ENCODE results near the gene ENPP1.

ENPP1 gene

DNA sequence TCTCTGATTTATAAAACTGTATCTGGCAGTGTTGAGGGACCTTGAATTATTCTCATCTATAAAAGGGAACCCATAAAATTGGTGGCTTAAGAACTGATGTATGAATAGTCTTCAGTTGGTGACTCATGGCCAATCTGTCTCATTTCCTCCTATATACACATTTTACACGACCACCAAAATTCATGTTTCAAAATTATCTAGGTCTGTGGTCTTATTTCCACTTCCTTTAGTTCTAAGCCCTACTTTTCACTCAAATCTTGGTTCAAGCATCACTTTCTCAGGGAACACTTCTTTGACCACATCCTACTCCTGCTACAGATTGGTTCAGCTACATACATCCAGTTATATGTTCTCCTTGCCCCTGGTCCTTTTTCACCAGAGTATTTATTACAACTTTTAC lies 18.6 kb upstream of the ENPP1 start:
- H3K36me3 ChIP-seq (ENCODE audit: control insufficient read depth in 2 of 2, insufficient read depth in 1 of 2, low read length in 2 of 2), result no peaks in the 10 kb centered on the region
- CTCF ChIA-PET, result interaction anchor here (2.0 kb wide), 1 partner anchor 94 kb away, joined by 9 read pairs; no protein-coding TSS in a partner anchor
- H3K4me1 ChIP-seq (ENCODE audit: control insufficient read depth, insufficient read depth, low read length), result no peaks in the 10 kb centered on the region
- no peaks in the 10 kb centered on the region for H3K9me3 ChIP-seq (ENCODE audit: control insufficient read depth, insufficient read depth, low read depth, low read length)
- POLR2A ChIA-PET, result no interaction called here
- no peak overlapping the region for H3K27ac ChIP-seq (ENCODE audit: extremely low read depth, low read depth, low read length)
- no peak for TF ChIP-seq ZNF529 (tag by site-specific recombination; IDR thresholded peaks at IDR 0.05; ENCODE audit: insufficient replicate concordance)
- no peak for TF ChIP-seq ZNF488 (tag by site-specific recombination; IDR thresholded peaks at IDR 0.05)
- no peak for TF ChIP-seq ZBTB21 (tag by site-specific recombination; IDR thresholded peaks at IDR 0.05)
- TF ChIP-seq ZNF664 (tag by site-specific recombination; IDR thresholded peaks at IDR 0.05), result no peak
- TF ChIP-seq ZNF660 (tag by site-specific recombination; IDR thresholded peaks at IDR 0.05), result no peak
- TF ChIP-seq ZNF658 (tag by site-specific recombination; IDR thresholded peaks at IDR 0.05), result no peak
- TF ChIP-seq ZNF768 (tag by site-specific recombination; IDR thresholded peaks at IDR 0.05), result no peak
- no peak overlapping the region for H3K4me3 ChIP-seq (ENCODE audit: low read depth, low read length)

GRCh38 chr6:131791476-131791875 lies 16.3 kb upstream of the ENPP1 start:
- POLR2A ChIA-PET, result no interaction called here
- Histone ChIP-seq H3K36me3 (ENCODE audit: control insufficient read depth in 2 of 2, insufficient read depth in 1 of 2, low read length in 2 of 2) (no peaks in the 10 kb centered on the region), H3K4me1 (ENCODE audit: control insufficient read depth, insufficient read depth, low read length) (no peaks in the 10 kb centered on the region), H3K9me3 (ENCODE audit: control insufficient read depth, insufficient read depth, low read depth, low read length) (no peaks in the 10 kb centered on the region), H3K27ac (ENCODE audit: extremely low read depth, low read depth, low read length) (no peak overlapping the region), H3K4me3 (ENCODE audit: low read depth, low read length) (no peak overlapping the region)
- CTCF ChIA-PET, result no interaction called here
- no peak for TF ChIP-seq ZNF510 (tag by site-specific recombination; IDR thresholded peaks at IDR 0.05; ENCODE audit: insufficient replicate concordance)
- TF ChIP-seq ZNF629 (tag by site-specific recombination; IDR thresholded peaks at IDR 0.05), result no peak
- TF ChIP-seq, protein P1, sequence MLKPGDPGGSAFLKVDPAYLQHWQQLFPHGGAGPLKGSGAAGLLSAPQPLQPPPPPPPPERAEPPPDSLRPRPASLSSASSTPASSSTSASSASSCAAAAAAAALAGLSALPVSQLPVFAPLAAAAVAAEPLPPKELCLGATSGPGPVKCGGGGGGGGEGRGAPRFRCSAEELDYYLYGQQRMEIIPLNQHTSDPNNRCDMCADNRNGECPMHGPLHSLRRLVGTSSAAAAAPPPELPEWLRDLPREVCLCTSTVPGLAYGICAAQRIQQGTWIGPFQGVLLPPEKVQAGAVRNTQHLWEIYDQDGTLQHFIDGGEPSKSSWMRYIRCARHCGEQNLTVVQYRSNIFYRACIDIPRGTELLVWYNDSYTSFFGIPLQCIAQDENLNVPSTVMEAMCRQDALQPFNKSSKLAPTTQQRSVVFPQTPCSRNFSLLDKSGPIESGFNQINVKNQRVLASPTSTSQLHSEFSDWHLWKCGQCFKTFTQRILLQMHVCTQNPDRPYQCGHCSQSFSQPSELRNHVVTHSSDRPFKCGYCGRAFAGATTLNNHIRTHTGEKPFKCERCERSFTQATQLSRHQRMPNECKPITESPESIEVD (tag by site-specific recombination; IDR thresholded peaks at IDR 0.05), result no peak
- TF ChIP-seq ZNF221 (tag by site-specific recombination; IDR thresholded peaks at IDR 0.05; ENCODE audit: borderline replicate concordance), result no peak
- TF ChIP-seq, protein P2, sequence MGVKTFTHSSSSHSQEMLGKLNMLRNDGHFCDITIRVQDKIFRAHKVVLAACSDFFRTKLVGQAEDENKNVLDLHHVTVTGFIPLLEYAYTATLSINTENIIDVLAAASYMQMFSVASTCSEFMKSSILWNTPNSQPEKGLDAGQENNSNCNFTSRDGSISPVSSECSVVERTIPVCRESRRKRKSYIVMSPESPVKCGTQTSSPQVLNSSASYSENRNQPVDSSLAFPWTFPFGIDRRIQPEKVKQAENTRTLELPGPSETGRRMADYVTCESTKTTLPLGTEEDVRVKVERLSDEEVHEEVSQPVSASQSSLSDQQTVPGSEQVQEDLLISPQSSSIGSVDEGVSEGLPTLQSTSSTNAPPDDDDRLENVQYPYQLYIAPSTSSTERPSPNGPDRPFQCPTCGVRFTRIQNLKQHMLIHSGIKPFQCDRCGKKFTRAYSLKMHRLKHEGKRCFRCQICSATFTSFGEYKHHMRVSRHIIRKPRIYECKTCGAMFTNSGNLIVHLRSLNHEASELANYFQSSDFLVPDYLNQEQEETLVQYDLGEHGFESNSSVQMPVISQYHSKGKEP (tag by site-specific recombination; IDR thresholded peaks at IDR 0.05), result no peak
- TF ChIP-seq ZNF777 (tag by site-specific recombination; IDR thresholded peaks at IDR 0.05; ENCODE audit: borderline replicate concordance), result no peak
- TF ChIP-seq, protein P3, sequence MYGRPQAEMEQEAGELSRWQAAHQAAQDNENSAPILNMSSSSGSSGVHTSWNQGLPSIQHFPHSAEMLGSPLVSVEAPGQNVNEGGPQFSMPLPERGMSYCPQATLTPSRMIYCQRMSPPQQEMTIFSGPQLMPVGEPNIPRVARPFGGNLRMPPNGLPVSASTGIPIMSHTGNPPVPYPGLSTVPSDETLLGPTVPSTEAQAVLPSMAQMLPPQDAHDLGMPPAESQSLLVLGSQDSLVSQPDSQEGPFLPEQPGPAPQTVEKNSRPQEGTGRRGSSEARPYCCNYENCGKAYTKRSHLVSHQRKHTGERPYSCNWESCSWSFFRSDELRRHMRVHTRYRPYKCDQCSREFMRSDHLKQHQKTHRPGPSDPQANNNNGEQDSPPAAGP (tag by site-specific recombination; IDR thresholded peaks at IDR 0.05), result no peak
- TF ChIP-seq GFI1B (tag by site-specific recombination; IDR thresholded peaks at IDR 0.05), result no peak
- no peak for TF ChIP-seq ZNF10 (tag by site-specific recombination; IDR thresholded peaks at IDR 0.05)
- no peak for TF ChIP-seq SALL2 (tag by site-specific recombination; IDR thresholded peaks at IDR 0.05; ENCODE audit: borderline replicate concordance)
- TF ChIP-seq, protein P4, sequence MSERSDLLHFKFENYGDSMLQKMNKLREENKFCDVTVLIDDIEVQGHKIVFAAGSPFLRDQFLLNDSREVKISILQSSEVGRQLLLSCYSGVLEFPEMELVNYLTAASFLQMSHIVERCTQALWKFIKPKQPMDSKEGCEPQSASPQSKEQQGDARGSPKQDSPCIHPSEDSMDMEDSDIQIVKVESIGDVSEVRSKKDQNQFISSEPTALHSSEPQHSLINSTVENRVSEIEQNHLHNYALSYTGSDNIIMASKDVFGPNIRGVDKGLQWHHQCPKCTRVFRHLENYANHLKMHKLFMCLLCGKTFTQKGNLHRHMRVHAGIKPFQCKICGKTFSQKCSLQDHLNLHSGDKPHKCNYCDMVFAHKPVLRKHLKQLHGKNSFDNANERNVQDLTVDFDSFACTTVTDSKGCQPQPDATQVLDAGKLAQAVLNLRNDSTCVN (tag by site-specific recombination; optimal IDR thresholded peaks at IDR 0.05), result no peak
- TF ChIP-seq ZNF521 (tag by site-specific recombination; IDR thresholded peaks at IDR 0.05), result no peak
- TF ChIP-seq, protein P5, sequence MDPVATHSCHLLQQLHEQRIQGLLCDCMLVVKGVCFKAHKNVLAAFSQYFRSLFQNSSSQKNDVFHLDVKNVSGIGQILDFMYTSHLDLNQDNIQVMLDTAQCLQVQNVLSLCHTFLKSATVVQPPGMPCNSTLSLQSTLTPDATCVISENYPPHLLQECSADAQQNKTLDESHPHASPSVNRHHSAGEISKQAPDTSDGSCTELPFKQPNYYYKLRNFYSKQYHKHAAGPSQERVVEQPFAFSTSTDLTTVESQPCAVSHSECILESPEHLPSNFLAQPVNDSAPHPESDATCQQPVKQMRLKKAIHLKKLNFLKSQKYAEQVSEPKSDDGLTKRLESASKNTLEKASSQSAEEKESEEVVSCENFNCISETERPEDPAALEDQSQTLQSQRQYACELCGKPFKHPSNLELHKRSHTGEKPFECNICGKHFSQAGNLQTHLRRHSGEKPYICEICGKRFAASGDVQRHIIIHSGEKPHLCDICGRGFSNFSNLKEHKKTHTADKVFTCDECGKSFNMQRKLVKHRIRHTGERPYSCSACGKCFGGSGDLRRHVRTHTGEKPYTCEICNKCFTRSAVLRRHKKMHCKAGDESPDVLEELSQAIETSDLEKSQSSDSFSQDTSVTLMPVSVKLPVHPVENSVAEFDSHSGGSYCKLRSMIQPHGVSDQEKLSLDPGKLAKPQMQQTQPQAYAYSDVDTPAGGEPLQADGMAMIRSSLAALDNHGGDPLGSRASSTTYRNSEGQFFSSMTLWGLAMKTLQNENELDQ (tag by site-specific recombination; IDR thresholded peaks at IDR 0.05; ENCODE audit: low read depth), result no peak
- TF ChIP-seq ZNF311 (tag by site-specific recombination; IDR thresholded peaks at IDR 0.05; ENCODE audit: borderline replicate concordance), result no peak

All from HEK293 (cell line).